COLO668 (cell line): ENCODE data around the gene HUS1.
"Not testable (repeated sequence)": the region's sequence is repeated elsewhere in the genome, so short reads cannot be mapped to it uniquely, and the experiment has no call there.

Experiments
- DNase-seq: peaks from one replicate; lab custom pipeline; 2025; ENCODE audit not compliant: unreplicated experiment; lab: John Stamatoyannopoulos, UW

Gene HUS1

GRCh38 chr7:47980648-47981047 lies 1.2 kb upstream of the HUS1 start:
- not testable (repeated sequence) for DNase-seq

GRCh38 chr7:47979832-47980181 lies 392 bp upstream of the HUS1 start:
- no peak for DNase-seq

DNA sequence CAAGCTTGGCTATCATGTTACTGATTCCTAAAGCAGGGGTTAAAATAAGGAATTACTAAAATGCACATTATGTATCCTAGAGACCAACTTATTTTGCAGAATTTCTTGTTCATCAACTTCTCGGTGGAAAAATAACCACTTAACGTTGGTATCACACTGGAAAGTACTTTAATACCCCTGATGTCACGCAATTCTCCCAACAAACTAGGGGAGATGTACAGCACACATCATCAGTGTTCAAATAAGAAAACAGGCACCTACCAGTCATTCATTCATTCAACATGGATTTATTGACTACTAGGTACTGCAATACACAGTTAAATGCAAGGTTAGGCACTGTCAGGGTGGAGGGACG lies 648 bp downstream of the HUS1 start:
- DNase-seq: no peak

DNA sequence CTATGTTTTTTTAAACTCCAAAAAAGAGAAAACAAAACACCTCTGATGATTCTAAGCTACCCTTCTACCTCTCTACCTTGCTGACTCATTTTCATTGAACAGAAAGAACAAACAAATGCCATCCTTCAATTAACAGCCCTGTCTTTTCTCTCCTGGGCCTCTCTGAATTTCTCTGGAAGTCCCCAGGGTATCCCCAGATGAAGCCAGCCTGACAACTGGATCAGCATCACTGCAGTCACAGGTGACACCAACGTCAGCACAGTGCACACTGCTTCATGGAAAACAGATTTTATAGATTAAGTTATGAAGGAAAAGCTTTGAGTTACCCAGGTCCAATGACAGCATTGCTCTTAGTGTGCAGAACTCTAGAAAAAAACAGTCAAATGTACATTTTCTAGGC lies 5.7 kb downstream of the HUS1 start:
- DNase-seq: no peak

DNA sequence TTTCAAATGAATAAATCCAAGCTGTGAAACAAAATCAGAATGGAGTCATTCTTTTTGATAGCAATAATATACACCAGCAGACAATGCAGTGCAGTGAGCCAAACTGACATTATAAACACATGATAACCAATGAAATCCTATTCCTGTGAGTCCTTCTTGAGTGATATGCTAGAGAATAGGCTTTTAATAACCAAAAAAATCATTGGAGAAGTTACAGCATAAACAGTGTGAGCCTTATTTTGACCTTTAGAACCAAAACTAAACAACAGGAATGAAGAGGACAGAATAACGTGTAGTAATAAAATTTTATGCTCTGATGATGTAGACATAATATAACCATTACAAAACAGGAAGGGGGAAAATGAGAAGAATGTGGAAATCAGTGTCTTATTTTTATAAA lies 8.7 kb downstream of the HUS1 start:
- DNase-seq: no peak

- peak; percentile 68 for DNase-seq
These were observed 10.3 kb downstream of the HUS1 start for GRCh38 chr7:47968847-47969774.

DNA sequence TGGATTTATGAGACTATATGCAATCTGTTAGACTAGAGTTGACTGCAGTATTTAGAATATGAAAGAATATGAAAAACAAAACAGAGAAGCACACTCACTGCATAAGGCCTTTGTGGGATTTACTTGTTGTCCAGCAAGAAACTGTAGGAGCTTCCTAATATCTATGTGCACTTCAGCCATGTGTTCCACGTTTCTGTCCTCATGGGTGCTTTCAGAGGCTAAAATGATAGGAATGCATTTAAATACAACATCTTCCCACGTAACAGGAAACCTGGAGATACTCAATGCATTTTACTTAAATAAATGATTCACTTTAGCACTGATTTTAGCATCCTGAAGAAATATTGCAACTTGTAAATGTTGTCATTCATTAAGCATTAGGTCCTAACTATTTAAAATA lies 11.7 kb downstream of the HUS1 start:
- DNase-seq: no peak

DNA sequence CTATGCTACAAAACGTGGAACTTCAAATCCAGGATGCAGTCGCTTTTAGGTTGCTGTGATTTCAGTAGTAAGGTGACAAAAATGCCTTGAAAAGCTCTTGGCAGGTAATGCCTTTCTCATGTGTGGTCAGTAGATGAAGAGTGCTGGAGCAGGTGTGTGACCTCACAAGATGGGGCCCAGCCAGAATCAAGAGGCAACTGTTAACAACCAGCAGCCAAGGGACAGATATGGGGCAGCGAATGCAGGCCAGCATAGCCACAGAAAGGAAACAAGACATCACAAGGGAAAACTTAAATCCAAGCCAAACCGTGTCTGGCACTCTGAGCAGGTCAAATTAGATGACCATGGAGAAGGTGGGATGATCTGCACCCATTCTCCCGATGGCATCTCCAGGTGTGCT lies 12.3 kb downstream of the HUS1 start:
- no peak for DNase-seq

- no peak for DNase-seq
These were observed 14.0 kb downstream of the HUS1 start for GRCh38 chr7:47965456-47965855.

DNA sequence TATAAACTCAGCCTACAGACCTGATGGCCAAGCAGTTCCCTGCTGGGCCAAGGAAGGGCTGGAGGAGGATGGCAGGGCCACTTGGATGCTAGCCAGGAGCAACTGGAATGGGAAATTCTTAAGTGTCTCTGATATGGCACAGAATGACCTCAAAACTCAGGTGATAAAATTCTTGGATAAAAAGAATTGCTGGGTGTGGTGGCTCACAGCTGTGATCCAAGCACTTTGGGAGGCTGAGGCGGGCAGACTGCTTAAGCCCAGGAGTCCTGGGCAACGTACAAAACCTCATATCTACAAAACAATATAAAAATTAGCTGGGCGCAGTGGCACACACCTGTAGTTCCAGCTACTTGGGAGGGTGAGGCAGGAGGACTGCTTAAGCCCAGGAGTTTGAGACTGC lies 17.2 kb downstream of the HUS1 start:
- no peak for DNase-seq

DNA sequence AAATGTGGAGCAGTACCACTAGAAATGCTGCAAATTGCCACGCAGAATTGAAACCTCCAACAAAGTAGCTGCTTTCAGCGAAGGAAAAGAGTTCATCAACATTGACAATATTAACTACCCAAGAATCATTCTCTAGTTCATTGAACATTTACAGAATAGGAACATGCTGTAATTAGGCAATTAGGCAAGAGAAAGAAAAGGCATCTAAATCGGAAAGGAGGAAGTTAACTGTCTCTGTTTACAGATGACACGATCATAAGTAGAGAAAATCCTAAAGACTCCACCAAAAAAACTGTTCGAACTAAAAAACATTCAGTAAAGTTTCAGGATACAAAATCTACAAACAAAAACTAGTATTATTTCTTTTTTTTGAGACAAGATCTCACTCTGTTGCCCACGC lies 22.3 kb downstream of the HUS1 start:
- no peak for DNase-seq

DNA sequence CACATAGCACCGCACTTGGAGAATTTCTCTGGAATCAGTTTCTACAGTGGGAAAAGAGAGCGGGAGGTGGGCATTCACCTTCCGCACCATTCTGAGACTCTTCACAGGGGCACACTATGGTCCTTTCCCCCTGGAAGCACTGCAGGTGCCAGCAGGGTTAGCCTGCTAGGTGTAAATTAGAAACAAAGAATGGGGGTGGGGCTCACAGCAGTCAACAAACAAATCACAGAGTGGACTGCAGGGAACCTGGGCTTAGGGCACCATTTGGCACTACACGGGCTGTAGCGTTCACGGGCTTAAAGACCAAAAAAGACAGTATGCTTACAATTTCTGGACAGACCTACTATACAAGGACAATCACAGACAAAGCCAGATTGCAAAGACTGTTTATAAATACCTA lies 23.2 kb downstream of the HUS1 start:
- no peak for DNase-seq

- DNase-seq: no peak
These were observed 25.0 kb downstream of the HUS1 start for GRCh38 chr7:47954231-47954911.

DNA sequence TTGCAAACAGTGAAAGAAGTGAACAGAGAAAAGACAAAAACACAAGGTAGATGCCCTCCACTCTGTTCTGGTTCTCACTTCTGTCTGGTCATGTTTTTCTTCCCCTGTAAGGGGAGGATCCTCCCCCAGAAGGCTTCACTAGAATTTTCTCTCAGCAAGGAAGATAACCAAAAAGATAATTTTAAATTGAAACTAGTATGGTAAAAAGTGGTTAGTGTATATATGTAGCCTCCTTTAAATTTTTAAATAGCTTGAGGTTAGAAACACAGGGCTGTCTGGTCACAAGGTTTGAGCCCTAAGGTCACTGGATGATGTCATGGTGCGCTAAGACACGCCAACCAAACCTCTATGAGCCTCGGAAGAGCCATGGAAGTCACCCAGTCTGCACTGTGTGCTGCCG lies 25.6 kb downstream of the HUS1 start:
- no peak for DNase-seq

DNA sequence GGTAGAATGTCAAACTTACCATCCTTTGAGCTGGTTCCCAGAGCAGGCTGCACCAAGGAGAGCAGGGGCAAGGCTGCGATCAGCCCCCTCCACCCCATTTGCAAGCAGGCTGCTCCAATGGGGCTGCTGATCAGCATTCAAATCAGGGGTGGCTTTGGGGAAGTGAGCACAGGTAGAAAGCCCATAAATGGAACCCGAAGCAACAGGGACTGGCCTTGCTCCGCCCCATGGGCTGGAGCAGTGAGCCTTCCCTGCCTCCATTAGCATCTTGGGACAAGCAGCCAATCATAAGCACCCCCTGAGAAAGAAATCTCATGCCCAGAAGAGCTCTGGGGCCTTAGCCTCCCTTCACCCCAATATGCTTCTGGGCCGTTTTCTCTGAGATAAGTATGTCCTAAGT lies 27.2 kb downstream of the HUS1 start:
- no peak for DNase-seq

DNA sequence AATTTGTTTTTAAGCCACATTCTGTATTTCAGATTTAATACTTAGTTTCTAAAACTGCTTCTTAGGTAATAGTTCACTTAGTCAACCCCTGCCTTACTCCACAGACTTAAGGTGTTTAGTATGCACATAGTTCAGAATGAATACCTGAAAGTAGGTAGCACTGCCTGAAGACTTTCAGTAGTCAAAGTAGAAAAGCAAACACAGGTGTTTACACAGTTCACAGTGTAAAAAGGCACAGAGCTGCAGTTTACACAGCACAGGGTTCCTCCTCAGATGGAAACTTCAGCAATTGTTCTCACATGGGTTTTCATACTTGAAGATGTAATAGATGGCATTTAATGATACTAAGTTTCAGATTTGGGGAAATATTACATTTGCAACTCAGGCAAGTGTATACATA lies 28.0 kb downstream of the HUS1 start:
- DNase-seq: no peak

- no peak for DNase-seq
These were observed 28.7 kb downstream of the HUS1 start for GRCh38 chr7:47950714-47951113.

DNA sequence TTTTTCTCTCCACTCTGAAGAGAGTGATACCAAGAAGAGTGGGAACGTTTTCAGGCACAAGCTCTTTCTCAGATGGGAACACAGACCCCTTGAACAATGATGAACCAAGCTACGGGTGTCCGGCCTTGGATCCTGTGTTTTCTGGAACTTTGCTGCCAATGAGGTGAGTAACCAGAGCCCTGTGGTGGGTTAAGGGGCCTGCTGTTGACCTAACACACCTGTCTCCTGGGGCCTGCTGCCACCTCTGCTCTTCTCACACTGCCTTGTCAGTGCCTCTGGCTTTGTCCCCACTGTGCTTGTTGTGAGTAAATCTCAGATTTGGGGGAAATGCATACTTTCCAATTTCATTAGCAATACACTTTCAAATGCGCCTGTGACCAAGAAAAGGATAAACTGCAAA lies 29.7 kb downstream of the HUS1 start:
- DNase-seq: no peak

DNA sequence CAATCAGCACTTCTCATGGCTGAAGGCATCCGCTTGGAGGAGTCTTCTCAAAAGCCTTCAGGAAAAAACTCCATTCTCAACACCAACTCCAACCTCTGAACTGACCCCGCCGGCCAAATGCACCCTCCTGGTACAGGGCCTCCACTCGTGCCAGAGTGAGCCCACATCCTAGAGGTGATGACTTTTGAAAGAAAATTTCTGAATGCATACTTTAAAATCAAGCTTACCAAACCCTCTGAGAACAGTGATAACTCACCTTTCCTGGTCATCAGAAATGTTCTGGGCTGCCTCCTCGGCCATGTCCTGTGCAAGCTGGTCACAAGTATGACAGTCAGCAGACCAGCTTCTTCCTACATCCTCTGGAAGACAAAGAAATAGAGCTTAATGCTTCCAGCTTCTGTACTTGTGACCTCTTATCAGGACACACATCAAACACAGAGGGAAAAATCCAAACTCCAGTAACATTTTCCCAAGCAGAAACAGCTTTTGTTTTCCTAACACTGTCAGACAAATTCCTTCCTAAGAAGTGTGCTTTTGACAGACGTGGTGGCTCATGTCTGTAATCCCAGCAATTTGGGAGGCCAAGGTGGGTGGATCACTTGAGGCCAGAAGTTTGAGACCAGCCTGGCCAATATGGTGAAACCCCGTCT lies 31.1 kb downstream of the HUS1 start, which contains the start of gene PKD1L1:
TSS of gene PKD1L1 (minus strand) at position 326 of the 650 bp plus-strand sequence. CDS start at position 300, 26 bp downstream.
- no peak for DNase-seq

DNA sequence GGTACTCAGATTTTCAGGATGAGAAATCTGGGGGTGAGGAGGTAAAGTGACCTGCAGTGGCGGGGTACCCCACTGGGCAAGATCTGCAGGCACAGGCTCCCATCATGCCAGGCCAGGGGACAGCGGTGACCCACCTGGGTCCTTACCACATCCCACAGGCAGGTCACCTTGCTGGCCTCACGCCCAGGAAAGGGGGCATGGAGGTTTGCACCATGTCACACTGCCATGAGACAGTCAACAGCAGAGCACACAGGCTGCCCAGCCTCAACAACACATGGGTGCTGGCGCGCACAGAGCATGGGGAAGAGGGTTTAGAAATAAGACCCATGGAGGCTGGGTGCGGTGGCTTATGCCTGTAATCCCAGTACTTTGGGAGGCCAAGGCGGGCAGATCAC lies 32.1 kb downstream of the HUS1 start:
- DNase-seq: no peak

DNA sequence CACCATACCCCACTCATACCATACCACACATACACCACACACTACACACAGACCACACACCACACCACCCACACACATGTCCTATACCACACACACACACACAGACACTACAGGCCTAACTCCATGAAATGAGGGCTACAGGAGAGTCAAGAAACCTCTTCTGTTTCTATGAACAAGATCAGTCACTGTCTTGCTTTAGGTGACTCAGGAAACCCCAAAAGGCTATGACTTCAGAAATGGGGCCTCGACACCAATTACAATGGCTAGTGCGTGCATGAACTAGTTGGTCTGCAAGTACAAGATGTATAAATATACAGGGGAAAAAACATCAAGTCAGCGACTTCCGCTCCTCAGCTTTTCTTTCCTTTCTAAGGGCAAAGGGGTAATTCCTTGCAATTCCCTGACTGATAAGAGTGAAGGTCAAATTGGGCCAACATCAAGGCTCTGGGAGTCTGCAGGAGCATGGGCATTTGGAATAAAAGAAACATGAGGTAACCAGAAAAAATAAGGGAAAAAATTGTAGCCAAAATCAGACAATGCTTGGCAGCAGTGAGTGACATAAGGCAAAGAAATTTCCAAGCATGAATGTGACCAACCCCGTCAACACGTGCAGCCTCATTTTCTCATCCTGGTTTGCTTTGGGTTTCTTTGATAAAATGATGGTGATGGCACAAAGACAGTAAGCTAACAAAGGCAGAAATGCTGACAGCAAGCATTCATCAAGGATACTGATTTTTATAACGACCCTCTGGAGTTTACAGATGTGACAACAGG lies 32.6 kb downstream of the HUS1 start:
- no peak for DNase-seq
